Endothelial cell of umbilical vein (primary cell): ENCODE results near the gene STRA8.

ENCODE experiments used
- EZH2 ChIP-seq: IDR thresholded peaks from 2 replicates; pipeline ENCODE4 v1.6.1; 2012; ENCODE audit warnings: borderline replicate concordance, low read depth, mild to moderate bottlenecking, moderate library complexity, low read length, inconsistent platforms; ENCODE audit not compliant: severe bottlenecking
- FOS ChIP-seq: IDR thresholded peaks from 2 replicates; pipeline ENCODE4 v1.6.1; 2011; ENCODE audit warnings: mild to moderate bottlenecking, low read length, moderate library complexity, borderline replicate concordance; ENCODE audit not compliant: insufficient read depth
- TF ChIP-seq, protein P1 (sequence below), 2 donors: IDR thresholded peaks; 1 replicate in 1 of 2; 2 replicates in 1 of 2; pipeline ENCODE4 v1.5.1; 2011; ENCODE audit warnings: low read length in 2 of 2, mild to moderate bottlenecking in 2 of 2, moderate library complexity in 2 of 2, control low read depth in 1 of 2, inconsistent platforms in 1 of 2, low read depth in 1 of 2; ENCODE audit not compliant: insufficient read depth in 1 of 2; ENCODE audit errors: extremely low read depth in 1 of 2

DNA sequence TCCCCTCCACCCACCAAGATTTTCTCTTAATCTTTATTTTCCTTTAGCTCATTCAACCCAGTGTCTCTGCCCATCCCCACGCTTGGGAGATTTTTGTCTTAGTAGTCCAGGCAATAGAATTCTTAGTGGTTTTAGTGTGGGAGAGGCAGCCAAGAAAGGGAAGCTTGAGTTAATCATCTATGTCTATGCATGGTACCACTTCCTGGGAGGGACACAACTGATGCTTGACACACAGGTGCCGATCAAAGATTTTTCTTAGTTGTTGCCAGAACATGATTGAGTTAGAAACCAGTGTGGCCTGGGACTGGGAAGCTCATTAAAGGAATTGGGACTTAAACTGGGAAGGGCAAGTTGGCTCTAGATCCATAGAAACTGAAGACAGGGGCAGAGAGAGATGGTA is 3.1 kb downstream of the STRA8 start:
- TF ChIP-seq, protein P1, sequence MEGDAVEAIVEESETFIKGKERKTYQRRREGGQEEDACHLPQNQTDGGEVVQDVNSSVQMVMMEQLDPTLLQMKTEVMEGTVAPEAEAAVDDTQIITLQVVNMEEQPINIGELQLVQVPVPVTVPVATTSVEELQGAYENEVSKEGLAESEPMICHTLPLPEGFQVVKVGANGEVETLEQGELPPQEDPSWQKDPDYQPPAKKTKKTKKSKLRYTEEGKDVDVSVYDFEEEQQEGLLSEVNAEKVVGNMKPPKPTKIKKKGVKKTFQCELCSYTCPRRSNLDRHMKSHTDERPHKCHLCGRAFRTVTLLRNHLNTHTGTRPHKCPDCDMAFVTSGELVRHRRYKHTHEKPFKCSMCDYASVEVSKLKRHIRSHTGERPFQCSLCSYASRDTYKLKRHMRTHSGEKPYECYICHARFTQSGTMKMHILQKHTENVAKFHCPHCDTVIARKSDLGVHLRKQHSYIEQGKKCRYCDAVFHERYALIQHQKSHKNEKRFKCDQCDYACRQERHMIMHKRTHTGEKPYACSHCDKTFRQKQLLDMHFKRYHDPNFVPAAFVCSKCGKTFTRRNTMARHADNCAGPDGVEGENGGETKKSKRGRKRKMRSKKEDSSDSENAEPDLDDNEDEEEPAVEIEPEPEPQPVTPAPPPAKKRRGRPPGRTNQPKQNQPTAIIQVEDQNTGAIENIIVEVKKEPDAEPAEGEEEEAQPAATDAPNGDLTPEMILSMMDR (IDR thresholded peaks at IDR 0.05; ENCODE audit: extremely low read depth in 1 of 2, insufficient read depth in 1 of 2, low read depth in 1 of 2, low read length in 2 of 2) = no peak
- TF ChIP-seq EZH2 = no peak
- no peak for TF ChIP-seq FOS
